ENCODE measurements around the gene SLC38A9. TPM values are rescaled to one million over a fixed set of nuclear protein-coding genes. Genes with fewer than 3 reads are reported as not detected.

SLC38A9 gene
- polyA plus RNA-seq, 1 donor (not counting 4 experiments of a cell fraction or from before 2014, with no cell fraction given): 43.3 TPM

DNA sequence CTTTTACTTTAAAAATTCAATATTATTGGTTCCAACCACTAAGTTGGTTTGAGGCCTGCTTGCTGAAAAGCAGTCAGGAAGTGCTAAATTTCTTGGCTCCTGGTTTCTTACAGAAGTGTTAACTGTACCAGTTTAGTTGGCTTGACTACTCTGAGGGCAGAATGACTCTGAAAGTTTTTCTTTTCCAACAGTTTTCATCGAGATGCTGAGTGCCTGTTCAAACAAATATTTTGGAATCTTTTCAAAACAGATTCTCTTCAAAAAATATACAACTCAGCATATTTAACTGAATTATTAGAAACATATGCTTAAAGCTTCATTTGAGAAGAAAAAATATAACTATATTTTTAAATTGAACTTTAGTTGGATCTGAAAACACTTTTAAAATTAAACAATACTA is 37.0 kb downstream of the SLC38A9 start:
- no peak overlapping the region for H3K4me3 ChIP-seq (ENCODE audit: control insufficient read depth in 2 of 3, extremely low read depth in 1 of 3, insufficient read depth in 2 of 3, low read depth in 1 of 3, low read length in 3 of 3)
- no peaks in the 10 kb centered on the region for H3K9me1 ChIP-seq (ENCODE audit: control insufficient read depth, extremely low read depth, insufficient read depth, low read length)
- DNase-seq (ENCODE audit: low read depth, low spot score): no peak
- H3K79me2 ChIP-seq (ENCODE audit: control insufficient read depth, insufficient read depth, low read length): no peaks in the 10 kb centered on the region
- H3K4me2 ChIP-seq (ENCODE audit: control insufficient read depth, extremely low read depth, insufficient read depth, low read depth, low read length): no peak overlapping the region
- no peaks in the 10 kb centered on the region for H3K27me3 ChIP-seq (ENCODE audit: control insufficient read depth, extremely low read depth, insufficient read depth, low read length)
- H3K9me3 ChIP-seq (ENCODE audit: control insufficient read depth, low read depth, low read length): no peaks in the 10 kb centered on the region
- no peaks in the 10 kb centered on the region for H4K20me1 ChIP-seq (ENCODE audit: control insufficient read depth, extremely low read depth, insufficient read depth, low read length)
- FAIRE-seq: no peak
- no peak for TF ChIP-seq EZH2 (IDR thresholded peaks at IDR 0.05; ENCODE audit: low read length)
- TF ChIP-seq, protein P1, sequence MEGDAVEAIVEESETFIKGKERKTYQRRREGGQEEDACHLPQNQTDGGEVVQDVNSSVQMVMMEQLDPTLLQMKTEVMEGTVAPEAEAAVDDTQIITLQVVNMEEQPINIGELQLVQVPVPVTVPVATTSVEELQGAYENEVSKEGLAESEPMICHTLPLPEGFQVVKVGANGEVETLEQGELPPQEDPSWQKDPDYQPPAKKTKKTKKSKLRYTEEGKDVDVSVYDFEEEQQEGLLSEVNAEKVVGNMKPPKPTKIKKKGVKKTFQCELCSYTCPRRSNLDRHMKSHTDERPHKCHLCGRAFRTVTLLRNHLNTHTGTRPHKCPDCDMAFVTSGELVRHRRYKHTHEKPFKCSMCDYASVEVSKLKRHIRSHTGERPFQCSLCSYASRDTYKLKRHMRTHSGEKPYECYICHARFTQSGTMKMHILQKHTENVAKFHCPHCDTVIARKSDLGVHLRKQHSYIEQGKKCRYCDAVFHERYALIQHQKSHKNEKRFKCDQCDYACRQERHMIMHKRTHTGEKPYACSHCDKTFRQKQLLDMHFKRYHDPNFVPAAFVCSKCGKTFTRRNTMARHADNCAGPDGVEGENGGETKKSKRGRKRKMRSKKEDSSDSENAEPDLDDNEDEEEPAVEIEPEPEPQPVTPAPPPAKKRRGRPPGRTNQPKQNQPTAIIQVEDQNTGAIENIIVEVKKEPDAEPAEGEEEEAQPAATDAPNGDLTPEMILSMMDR (optimal IDR thresholded peaks at IDR 0.05 in 1 of 3, IDR thresholded peaks at IDR 0.05 in 1 of 3, conservative IDR thresholded peaks at IDR 0.05 in 1 of 3; ENCODE audit: extremely low read depth in 1 of 3, insufficient read depth in 2 of 3, low read length in 3 of 3): no peak
- H3K4me1 ChIP-seq (ENCODE audit: control insufficient read depth, extremely low read depth, insufficient read depth, low read length): peaks cover 12% of the 10 kb centered on the region
- H3K27ac ChIP-seq (ENCODE audit: control insufficient read depth, insufficient read depth, low read length): no peak overlapping the region
- no peak overlapping the region for H2AFZ ChIP-seq (ENCODE audit: control insufficient read depth, low read length)
- H3K36me3 ChIP-seq (ENCODE audit: control insufficient read depth in 2 of 2, extremely low read depth in 1 of 2, insufficient read depth in 2 of 2, low read length in 2 of 2): peaks cover 0 to 3% of the 10 kb centered on the region in 2 experiments
- dilution Hi-C loops (cut with MboI; ENCODE audit: extremely low pct_ligation_motif_present, low sequenced_read_pairs): no loop called here
- H3K9ac ChIP-seq (ENCODE audit: control insufficient read depth, extremely low read depth, insufficient read depth, low read length): no peak overlapping the region

GRCh38 chr5:55674340-55674739 is 37.8 kb downstream of the SLC38A9 start:
- Histone ChIP-seq H2AFZ (ENCODE audit: control insufficient read depth, low read length) (no peak overlapping the region), H4K20me1 (ENCODE audit: control insufficient read depth, extremely low read depth, insufficient read depth, low read length) (no peaks in the 10 kb centered on the region), H3K9me1 (ENCODE audit: control insufficient read depth, extremely low read depth, insufficient read depth, low read length) (no peaks in the 10 kb centered on the region), H3K79me2 (ENCODE audit: control insufficient read depth, insufficient read depth, low read length) (no peaks in the 10 kb centered on the region), H3K27ac (ENCODE audit: control insufficient read depth, insufficient read depth, low read length) (no peak overlapping the region), H3K27me3 (ENCODE audit: control insufficient read depth, extremely low read depth, insufficient read depth, low read length) (no peaks in the 10 kb centered on the region), H3K4me2 (ENCODE audit: control insufficient read depth, extremely low read depth, insufficient read depth, low read depth, low read length) (no peak overlapping the region), H3K36me3 (ENCODE audit: control insufficient read depth in 2 of 2, extremely low read depth in 1 of 2, insufficient read depth in 2 of 2, low read length in 2 of 2) (peaks cover 0 to 3% of the 10 kb centered on the region in 2 experiments), H3K4me1 (ENCODE audit: control insufficient read depth, extremely low read depth, insufficient read depth, low read length) (peaks cover 12% of the 10 kb centered on the region), H3K9me3 (ENCODE audit: control insufficient read depth, low read depth, low read length) (no peaks in the 10 kb centered on the region), H3K4me3 (ENCODE audit: control insufficient read depth in 2 of 3, extremely low read depth in 1 of 3, insufficient read depth in 2 of 3, low read depth in 1 of 3, low read length in 3 of 3) (no peak overlapping the region), H3K9ac (ENCODE audit: control insufficient read depth, extremely low read depth, insufficient read depth, low read length) (no peak overlapping the region)
- TF ChIP-seq, protein P1 (optimal IDR thresholded peaks at IDR 0.05 in 1 of 3, IDR thresholded peaks at IDR 0.05 in 1 of 3, conservative IDR thresholded peaks at IDR 0.05 in 1 of 3; ENCODE audit: extremely low read depth in 1 of 3, insufficient read depth in 2 of 3, low read length in 3 of 3): no peak
- no peak for TF ChIP-seq EZH2 (IDR thresholded peaks at IDR 0.05; ENCODE audit: low read length)
- dilution Hi-C loops (cut with MboI; ENCODE audit: extremely low pct_ligation_motif_present, low sequenced_read_pairs): no loop called here
- DNase-seq (ENCODE audit: low read depth, low spot score): no peak
- FAIRE-seq: no peak

Measured in keratinocyte (primary cell).